Measurements from ENCODE around the gene ADK.
A peak's percentile ranks its signal among the peaks of the same experiment; 100 is the strongest.
"Not testable (repeated sequence)": the region's sequence is repeated elsewhere in the genome, so short reads cannot be mapped to it uniquely, and the experiment has no call there.

The ADK gene

GRCh38 chr10:74150990-74151878 is at the start of gene ADK:
Gene ADK (plus strand): TSS chr10:74151221. CDS start chr10:74151279, 58 bp downstream.
- DNase-seq = peak; percentile 93

- no peak for DNase-seq
Measured at GRCh38 chr10:74103560-74104258, 47.3 kb upstream of the ADK start.

DNA sequence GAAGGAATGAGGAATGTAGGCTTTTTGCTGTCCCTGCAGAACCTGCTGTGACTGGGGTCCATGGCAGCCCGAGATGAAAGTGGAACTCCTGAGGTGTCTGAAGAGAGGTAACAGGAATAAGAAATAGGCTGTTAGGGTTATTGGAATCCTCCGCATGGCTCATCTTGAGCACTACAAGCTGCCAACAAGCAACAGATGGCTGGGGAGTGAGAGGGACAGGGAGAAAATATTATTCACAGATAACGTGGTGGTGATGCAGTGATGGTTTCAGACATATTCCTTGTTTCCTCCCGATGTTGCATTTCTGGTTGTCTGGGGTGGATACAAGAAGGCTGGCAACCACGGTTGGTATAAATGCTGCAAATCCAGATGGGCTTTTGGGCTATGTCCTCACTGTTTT is 46.5 kb upstream of the ADK start:
- no peak for DNase-seq

- DNase-seq = no peak
Measured at GRCh38 chr10:74104996-74105395, 46.0 kb upstream of the ADK start.

DNA sequence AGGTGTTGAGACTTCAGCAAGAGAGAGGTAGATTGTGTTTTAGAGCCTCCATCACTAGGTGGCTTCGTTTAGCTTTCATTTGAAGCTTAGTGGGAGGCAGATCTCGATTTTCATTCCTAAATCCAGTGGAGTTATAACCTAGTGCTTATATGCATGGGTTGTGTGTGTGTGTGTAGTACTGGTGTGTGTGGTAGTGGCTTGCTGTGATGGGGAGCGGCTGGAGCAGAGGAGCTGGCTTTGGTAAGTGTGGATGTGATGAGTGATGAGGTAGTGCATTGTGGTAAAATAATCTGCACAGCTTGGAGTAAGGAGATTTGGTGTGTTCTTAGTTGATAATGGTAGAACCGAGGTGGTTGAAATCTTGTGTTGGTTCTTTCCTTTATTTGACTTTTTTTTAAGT is 43.6 kb upstream of the ADK start:
- DNase-seq = no peak

DNA sequence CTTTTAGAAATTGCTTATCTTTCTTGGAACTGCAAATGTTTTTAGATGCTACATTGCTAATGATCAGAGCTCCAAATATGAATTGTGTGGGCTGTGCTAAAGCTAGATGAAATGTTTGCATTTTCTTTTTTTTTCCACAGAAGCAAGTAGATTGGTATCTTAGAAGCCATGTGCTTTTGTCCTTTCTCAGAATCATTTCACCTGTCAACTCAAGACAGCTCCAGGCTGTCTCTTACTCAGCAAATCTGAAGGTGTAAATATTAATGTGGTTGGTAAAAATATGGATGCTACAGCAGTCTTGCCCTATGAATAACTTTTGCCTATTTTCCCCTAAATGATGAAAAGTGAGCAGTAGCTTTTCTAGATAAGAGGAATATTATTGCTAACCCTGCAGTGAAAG is 41.6 kb upstream of the ADK start:
- DNase-seq = no peak

DNA sequence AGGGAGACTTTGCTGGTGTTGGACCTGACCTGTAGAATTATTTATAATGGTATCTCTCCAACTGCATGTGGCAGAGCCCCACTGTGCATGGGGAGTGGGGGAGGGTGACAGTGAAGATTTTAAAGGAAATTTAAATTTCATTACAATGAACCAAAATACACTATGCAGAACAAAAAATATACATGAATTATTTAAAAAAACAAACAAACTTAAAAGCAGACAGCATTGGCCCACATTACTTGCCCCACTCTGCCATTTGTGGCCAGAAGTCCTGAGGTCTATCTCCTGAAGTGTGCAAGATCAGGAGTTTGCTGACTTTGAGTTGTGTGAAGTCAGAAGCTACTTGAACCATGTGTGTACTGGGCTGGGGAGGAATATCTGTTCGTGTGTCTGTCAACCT is 40.9 kb upstream of the ADK start:
- no peak for DNase-seq

GRCh38 chr10:74111799-74112198 is 39.2 kb upstream of the ADK start:
- DNase-seq = no peak

GRCh38 chr10:74113546-74113945 is 37.5 kb upstream of the ADK start:
- no peak for DNase-seq

GRCh38 chr10:74114041-74114448 is 37.0 kb upstream of the ADK start:
- no peak for DNase-seq

- DNase-seq = no peak
Measured at GRCh38 chr10:74117738-74118137, 33.3 kb upstream of the ADK start.

DNA sequence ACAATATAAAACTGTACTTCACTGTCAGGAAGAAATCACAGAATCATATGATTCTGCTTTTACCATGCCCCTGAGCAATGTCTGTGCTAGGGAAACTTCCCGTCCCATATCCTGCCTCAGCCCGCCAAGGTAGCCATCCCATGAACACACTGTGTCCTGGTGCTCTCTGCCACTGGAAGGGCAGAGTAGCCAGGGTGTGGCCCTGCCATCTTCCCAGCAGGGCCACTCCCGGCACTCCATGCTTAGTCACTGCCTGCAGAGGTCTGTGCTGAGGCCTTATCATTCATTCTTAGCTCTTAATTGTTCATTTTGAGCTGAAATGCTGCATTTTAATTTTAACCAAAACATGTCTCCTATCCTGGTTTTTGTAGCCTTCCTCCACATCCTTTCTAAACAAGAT is 32.2 kb upstream of the ADK start:
- no peak for DNase-seq

DNA sequence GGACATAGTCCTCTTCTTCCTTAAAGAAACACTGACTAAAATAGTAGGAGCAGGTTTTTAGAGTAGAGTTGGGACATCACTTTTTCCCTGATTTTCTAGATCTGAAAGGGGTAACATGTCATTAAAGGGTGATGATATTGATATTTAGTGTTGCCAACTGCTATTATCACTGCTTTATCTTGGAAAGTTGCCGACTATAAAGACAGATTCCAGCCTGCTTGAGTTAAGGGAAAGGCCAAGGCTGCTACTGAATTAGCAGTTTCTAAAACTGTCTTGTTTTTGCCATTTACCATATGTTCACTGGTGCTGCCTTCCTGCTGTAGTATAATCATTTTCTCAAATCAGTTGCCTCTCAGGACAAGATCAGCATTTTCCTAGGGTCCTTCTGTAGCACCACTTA is 30.1 kb upstream of the ADK start:
- no peak for DNase-seq

- DNase-seq = peak; percentile 5
Measured at GRCh38 chr10:74121368-74121767, 29.7 kb upstream of the ADK start.

- DNase-seq = no peak
Measured at GRCh38 chr10:74122060-74122459, 29.0 kb upstream of the ADK start.

DNA sequence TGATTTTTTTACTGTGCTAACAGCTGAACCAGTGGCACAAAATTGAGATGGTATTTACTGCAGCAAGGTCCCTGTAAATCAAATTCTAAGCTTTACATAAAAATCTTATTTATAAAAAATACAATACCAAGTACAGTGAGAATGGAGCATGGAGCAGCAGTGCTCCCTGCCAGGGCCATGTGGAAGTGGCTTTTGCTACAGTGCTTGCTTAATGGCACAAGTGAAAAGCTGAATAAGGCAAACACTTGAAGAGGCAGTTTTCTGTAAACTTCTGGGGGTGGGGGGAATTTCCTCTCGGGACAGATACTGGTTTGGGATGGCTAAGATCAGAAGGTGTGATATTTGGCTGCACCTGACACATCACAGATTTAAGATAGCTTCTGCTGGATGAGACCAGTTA is 27.9 kb upstream of the ADK start:
- DNase-seq = no peak

GRCh38 chr10:74133923-74134820 is 16.8 kb upstream of the ADK start:
- no peak for DNase-seq

DNA sequence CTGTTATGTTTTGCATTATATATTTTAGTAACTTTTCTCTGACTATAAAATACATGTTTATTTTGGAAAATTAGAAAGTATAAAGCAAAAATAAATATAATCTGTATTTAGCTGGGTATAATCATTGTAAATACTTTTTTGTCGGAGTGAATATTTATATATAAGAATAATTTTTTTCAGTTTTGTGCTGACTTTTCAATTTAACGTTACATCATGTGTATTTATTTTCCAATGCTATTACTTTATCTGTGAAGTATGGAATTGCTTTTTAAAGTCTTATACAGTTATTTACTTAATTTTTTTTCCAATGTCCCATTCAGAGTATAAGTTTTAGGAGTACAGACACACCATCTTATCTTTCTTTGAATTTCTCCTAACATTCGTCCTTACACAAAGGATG is 15.6 kb upstream of the ADK start:
- no peak for DNase-seq

DNA sequence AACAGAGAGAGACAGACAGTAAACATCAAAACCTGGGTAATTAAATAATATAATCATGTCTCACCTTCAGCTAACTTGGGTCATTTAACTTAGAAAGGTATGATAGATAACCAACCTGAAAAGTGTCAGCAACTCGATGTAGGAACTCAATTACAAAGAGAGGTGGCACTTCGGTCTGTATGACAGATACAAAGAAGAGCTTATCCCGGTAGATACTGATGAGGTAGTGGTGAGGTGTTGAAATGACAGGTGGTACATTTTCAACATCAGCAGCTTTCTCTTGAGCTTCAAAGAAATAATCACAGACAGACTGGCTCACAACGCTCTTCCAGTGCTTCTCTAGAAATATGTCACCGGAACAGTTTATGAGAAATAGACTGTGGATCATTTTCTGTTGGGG is 13.0 kb upstream of the ADK start:
- DNase-seq = no peak

GRCh38 chr10:74138596-74138995 is 12.4 kb upstream of the ADK start:
- DNase-seq = not testable (repeated sequence)

DNA sequence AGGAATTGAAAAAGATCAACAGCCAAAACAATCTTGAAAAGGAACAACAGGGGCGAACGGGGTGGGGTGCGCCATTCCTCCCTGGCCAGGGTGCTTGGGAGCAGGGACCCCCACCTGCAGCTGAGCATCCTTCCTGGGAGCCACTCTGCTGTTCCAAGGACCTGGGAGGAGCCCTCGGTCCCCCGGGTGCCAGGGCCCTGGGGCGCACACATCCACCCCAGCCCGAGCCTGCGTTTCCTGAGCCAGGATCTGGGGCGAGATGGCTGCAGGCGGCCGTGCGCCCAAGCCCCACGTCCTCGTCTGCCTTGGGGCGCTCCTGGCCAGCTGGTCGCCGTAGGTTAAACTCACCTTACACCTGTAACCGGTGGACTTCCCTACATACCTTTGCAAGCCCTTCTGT is 11.0 kb upstream of the ADK start:
- DNase-seq = no peak

GRCh38 chr10:74140553-74140952 is 10.5 kb upstream of the ADK start:
- DNase-seq = no peak

GRCh38 chr10:74145133-74145532 is 5.9 kb upstream of the ADK start:
- DNase-seq = peak; percentile 33

All from NCI-H226 (cell line).